NB4 (cell line): ENCODE data around the gene MRPL10.

ENCODE experiments used
- MAX ChIP-seq: IDR thresholded peaks from 2 replicates; pipeline ENCODE4 v1.6.1; 2011; ENCODE audit warnings: low read depth, low read length
- MYC ChIP-seq: IDR thresholded peaks from 2 replicates; pipeline ENCODE4 v1.6.1; 2011; ENCODE audit warnings: low read depth, low read length

- no peak for TF ChIP-seq MYC
- no peak for TF ChIP-seq MAX
Observed at GRCh38 chr17:47806026-47806912, 25.1 kb downstream of the MRPL10 start.
